Bone marrow (tissue), 2 donors: ENCODE measurements around the gene SLC4A4.
"Not testable (repeated sequence)": the region's sequence is repeated elsewhere in the genome, so short reads cannot be mapped to it uniquely, and the experiment has no call there.

ENCODE experiments used
- DNase-seq, 2 donors: peaks; one replicate each; lab custom pipeline; 2025; lab: John Stamatoyannopoulos, UW

The SLC4A4 gene

GRCh38 chr4:71408961-71409360 is 70.1 kb downstream of the SLC4A4 start:
- not testable (repeated sequence) for DNase-seq

GRCh38 chr4:71411981-71412380 is 73.2 kb downstream of the SLC4A4 start:
- DNase-seq: no peak

- no peak for DNase-seq
Observed at GRCh38 chr4:71415491-71415890, 76.7 kb downstream of the SLC4A4 start.

- no peak for DNase-seq
Observed at GRCh38 chr4:71417150-71417549, 78.3 kb downstream of the SLC4A4 start.

- DNase-seq: no peak
Observed at GRCh38 chr4:71426381-71427042, 87.7 kb downstream of the SLC4A4 start.

- no peak for DNase-seq
Observed at GRCh38 chr4:71429106-71429505, 90.3 kb downstream of the SLC4A4 start.

GRCh38 chr4:71429962-71430361 is 91.1 kb downstream of the SLC4A4 start:
- DNase-seq: no peak

- no peak for DNase-seq
Observed at GRCh38 chr4:71430609-71431008, 91.8 kb downstream of the SLC4A4 start.

- DNase-seq: no peak
Observed at GRCh38 chr4:71440612-71441011, 101.8 kb downstream of the SLC4A4 start.

- no peak for DNase-seq
Observed at GRCh38 chr4:71441186-71442169, 102.7 kb downstream of the SLC4A4 start.

- no peak for DNase-seq
Observed at GRCh38 chr4:71442336-71442735, 103.5 kb downstream of the SLC4A4 start.

- no peak for DNase-seq
Observed at GRCh38 chr4:71444395-71444794, 105.6 kb downstream of the SLC4A4 start.

- no peak for DNase-seq
Observed at GRCh38 chr4:71445811-71446210, 107.0 kb downstream of the SLC4A4 start.

GRCh38 chr4:71446479-71447081 is 107.8 kb downstream of the SLC4A4 start:
- DNase-seq: no peak

GRCh38 chr4:71449040-71449439 is 110.2 kb downstream of the SLC4A4 start:
- DNase-seq: no peak

GRCh38 chr4:71449878-71450277 is 111.1 kb downstream of the SLC4A4 start:
- DNase-seq: no peak

GRCh38 chr4:71453531-71453930 is 114.7 kb downstream of the SLC4A4 start:
- no peak for DNase-seq

GRCh38 chr4:71456841-71457240 is 118.0 kb downstream of the SLC4A4 start:
- DNase-seq: no peak

GRCh38 chr4:71460371-71460770 is 121.6 kb downstream of the SLC4A4 start:
- DNase-seq: no peak

GRCh38 chr4:71461422-71461821 is 122.6 kb downstream of the SLC4A4 start:
- DNase-seq: no peak

- DNase-seq: no peak
Observed at GRCh38 chr4:71466775-71467174, 128.0 kb downstream of the SLC4A4 start.

GRCh38 chr4:71468116-71468710 is 129.4 kb downstream of the SLC4A4 start:
- no peak for DNase-seq
